Jurkat, Clone E6-1 (cell line): ENCODE data around the gene FANCC.

Source experiments
- DNase-seq: peaks from one replicate; pipeline ENCODE4 v3.0.0-alpha.2; 2011; ENCODE audit warnings: low read depth, low spot score
- H3K4me3 ChIP-seq: 2 replicates; pipeline ENCODE4 v1.5.1; 2011; ENCODE audit warnings: mild to moderate bottlenecking, low read length, control low read depth, moderate library complexity

Gene FANCC

DNA sequence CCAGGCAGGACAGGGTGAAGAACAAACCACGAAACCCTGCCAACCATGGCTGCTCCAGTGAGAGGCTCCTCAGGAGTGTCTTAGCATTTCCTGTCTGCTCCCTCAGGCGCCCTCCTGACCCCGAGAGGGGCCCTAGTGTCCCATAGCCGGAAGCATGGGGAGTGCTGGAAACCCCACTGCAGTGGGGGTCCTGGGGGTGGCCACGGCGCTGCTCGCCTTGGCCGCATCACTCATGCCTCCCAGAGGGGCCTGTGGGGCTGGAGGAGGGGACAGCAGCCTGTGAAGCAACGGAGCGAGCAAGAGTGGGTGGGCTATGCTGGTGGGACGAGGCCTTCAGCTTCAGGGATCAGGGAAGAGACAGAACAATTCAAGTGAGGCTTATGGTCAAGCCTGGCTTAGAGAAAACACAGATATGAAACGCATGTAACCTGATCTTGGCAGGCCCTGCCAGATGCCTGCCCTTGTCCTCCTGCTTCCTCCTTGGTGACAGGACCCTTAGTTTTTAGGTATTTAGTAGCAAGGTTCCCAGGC, 219.1 kb downstream of the FANCC start:
- H3K4me3 ChIP-seq = no peak overlapping the region
- no peak for DNase-seq

DNA sequence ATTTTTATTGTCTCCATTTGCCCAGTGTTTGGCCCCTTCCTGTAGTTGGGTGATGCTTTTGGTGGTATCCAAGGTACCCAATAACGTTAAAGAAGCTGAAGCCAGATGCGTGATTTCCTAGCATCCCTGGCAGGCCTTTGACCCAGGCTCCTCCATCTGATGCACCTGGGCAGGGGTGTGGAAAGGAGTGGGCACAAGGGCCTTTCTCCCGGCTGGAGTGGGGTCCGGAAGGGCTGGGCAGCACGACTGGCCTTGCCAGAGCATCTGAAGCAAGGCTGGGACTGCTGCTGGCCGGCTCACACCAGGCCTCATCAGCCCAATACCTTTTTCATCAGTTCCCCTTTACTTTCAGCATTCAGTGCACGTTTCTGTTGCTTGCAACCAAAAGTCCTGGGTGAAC, 220.2 kb downstream of the FANCC start:
- DNase-seq = no peak
- no peak overlapping the region for H3K4me3 ChIP-seq

DNA sequence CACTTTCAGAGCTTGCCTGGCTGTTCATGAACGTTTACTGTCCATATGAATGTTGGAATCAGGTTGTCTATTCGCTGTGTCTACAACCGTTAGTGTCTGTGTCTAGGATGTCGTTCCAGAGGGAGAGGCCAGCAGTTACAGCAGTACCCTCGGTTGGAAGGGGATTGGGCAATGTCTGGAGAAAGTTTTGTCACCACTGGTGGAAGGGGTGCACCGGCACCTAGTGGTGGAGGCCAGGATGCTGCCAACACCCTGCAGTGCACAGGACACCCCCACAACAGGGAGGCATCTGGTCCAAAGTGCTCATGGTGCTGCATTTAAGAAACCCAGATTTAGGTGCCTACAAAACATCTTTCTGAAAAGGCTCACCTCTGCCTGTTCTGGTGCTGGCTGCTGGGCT, 220.7 kb downstream of the FANCC start:
- no peak overlapping the region for H3K4me3 ChIP-seq
- no peak for DNase-seq

DNA sequence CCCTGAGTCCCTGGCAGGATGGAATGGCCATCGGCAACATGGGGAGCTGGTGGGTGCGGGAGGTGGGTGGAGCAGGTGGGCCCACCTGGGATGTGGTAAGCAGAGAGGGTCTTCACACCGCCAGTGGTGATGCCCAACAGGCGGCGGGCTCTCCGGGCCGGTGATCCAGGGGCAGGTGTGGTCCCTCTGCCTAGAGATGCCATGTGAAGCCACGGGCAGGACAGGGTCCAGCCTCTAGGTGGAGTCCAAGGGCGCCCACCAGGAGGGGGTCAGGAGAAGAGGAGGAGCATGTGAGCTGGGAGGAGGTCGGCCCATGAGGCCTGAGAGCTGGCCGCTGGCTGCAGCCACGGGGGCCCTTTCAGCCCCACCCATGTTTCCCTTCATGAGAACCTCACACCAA, 221.1 kb downstream of the FANCC start:
- no peak for DNase-seq

DNA sequence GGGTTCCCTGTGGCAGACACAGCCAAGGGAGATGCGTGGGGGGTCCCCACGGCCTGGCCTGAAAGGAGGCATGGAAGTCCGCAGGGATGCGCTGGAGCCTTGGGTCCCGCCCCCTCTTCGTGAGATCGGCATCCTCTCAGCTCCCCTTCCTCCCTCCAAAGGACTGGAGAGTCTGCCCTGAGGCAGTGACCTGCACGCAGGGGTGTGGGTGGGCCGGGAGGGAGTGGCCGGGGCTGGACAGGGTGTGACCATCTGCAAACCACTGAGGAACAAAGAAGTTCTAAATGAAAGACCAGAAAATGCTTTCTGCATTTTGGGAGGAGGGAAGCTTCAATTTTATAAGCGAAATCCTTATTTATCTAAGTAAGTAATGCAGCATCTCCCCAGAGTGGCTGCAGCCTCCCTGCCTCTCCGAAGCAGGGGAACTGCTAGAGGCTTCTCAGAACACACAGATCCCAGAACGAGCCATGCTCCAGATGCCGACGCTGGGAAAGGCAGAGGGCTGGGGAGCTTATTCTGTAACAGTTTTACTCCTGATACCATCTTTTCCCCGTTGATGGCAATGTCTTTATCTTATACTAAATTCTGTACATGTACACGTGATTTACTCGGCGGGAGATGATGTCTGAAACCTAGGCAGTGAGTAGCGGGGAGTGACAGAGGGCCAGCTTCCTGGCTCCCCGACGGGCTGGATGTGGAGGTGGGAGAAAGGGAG, 221.7 kb downstream of the FANCC start:
- H3K4me3 ChIP-seq = no peak overlapping the region
- no peak for DNase-seq

More for the DNA sequence above, 221.1 kb downstream of the FANCC start:
- no peak overlapping the region for H3K4me3 ChIP-seq

DNA sequence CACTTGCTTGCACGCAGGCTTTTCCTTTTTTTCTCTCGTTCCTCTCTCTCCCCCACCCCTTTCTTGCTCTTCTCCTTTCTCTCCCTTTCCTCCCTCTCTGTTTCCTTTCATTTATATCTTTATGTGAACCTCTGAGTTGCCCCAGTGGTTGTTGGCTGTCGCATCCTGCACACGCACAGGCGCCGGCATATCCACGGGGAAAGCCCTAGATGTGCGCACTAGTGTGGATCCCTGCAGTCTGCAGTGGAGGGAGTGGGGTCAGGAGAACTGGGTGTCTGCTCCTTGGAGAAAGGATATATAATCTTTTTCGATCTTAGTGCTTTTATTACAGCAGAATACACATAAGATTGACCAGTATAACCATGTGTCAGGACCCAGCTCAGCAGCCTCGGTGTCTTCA, 223.5 kb downstream of the FANCC start:
- no peak for DNase-seq
- H3K4me3 ChIP-seq = no peak overlapping the region

DNA sequence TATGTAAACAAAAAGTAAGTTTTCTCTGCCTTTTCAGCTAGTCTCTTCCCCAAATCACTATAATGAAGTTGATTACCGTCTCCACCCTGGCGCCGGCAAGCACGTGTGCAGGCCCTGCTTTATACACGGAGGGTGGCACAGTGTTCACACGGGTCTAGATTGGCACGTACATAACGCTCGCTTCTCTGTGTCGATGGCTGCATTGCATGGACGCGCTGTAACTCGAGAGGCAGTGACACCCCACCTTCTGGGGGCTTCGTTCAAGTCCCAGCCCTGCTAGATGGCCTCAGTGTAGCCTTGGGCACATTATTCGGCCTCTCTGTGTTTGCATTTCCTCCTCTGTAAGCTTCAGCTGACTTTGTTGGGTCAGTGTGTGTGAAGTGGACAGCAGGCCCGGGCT, 223.9 kb downstream of the FANCC start:
- no peak overlapping the region for H3K4me3 ChIP-seq
- DNase-seq = no peak

DNA sequence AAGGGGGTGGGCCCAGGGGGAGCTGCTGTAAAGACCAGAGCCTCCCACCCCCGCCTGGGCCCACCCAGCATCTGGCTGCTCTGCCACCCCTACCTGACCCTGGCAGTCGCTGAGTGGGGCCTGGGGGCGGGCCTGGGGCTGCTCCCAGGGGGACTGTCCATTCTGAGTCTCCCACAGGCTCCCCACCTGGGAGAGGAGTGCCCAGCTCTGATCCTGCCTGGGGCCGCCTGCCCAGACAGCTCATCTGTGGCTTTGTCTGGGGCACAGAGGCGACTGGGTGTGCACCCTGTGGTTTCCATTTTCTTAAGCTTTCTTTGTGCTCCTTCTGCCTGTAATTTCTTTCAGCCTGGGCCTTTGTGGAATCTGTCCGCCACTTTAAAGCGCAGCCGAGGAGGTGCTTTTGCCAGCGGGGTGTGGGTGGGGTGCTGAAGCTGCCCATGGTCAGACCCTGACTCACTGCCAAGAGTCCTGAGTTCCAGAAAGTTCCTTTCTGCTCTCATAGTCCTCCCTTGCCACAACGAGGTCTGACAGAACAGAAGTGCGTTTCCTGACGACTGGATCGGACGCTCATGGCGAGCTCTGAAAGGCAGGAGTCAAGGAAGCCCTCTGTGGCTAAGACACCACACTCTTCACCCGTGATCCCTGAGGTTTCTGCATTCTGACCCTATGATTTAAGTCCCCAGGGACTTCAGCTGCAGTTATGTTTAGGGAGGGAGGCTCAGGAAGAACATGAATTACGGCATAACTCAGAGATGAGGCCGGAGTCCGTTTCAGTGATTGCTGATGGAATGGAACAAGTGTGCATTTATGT, 225.0 kb downstream of the FANCC start:
- peak; percentile 17 for DNase-seq
- no peak overlapping the region for H3K4me3 ChIP-seq

DNA sequence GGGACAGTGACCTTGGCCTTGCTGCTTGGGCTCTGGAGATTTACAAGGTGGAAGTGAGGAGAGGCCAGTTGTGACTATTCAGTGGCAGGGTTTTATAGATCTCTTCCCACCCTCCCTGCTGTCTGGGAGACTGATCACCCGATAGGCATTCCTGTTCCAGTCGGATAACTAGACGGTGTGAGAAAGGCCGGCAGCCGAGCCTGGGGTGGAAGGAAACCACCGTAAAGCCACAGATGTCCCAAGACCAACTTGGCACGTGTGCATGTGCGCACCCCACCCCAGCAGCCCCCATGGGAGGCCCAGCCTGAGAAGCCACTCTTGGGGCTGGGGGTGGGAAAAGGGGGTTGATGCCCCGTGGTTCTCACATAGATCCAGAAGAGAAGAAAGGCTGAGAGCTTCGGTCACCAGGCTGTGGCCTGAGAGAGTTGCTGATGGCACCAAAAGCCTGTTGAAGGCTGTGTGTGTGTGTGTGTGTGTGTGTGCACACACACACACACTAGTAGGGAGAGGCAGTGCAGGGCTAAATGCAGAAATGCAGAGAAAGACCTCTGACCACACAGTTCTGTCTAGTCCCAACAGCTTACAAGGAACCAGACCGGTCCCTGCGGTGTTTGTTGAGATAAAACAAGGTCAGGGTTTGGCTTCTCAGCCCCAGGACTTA, 225.8 kb downstream of the FANCC start:
- DNase-seq = no peak
- H3K4me3 ChIP-seq = no peak overlapping the region

DNA sequence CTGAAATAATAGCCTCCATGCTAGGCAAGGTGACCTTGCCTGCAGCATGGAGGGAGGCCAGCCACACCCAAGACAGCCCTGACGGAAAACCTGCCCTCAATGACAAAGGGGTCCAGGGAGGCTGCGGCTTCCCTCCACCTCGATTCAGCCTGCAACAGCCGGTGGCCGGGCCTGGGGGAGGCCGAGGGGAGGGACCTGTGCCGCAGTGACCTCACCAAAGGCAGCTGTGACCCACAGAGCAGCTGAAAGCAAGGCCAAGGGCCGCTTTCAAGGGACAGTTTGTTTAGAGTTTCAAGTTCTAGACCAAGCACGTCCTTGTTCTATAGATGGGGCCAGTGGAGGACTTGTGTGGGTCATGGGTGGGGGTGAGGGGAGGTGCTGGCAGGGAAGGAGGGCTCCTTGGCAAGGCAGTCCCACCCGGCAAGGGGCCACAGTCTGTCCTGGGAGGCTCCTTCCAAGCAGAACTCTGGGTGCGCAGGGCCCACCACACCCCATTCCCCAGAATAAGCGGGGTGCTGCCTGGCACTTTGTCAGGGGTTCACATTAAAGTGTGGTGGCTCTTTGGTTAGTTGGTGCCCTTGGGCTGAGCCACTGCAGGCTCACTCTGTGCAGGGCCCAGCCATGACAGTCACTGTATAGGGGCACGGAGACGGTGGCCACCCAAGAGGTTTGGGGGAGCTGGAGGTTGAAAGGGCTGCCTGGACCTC, 226.5 kb downstream of the FANCC start:
- H3K4me3 ChIP-seq = no peak overlapping the region
- DNase-seq = no peak

DNA sequence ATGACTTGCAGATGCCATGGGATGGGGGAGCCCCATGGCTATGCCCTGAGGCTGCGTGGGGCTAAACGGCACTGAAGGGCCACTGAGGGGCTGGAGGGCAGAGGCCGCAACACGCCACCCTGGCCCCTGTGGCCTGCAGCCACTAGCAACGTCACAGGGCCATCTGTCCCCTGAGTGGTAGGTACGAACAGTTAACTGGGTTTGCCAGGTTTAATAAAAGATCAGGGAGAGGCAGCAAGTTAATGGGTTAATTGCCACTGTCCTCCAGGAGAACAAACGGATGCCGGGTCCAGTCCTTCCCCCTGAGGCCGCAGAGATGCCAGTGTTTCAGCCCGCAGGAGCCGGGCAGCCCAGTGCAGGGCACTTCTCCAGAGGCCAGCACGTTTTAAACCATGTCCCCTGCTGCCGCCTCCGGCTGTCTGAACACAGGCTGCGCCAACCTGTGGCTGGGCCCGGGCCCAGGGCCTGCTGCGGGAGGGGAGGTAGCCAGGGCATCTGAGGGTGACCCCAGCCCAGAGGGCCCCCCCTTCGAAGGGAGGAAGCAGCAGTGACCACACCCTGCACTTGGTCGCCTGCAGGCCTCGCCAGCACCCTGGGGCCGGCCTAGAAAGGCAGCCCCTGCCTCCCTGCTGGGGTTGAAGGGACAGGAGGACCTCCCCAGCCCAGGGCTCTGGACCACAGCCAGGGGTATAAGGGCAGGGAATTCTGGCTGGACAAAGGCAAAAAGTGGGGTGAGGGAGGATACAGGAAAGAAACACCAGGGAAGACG, 227.3 kb downstream of the FANCC start:
- DNase-seq = no peak
- no peak overlapping the region for H3K4me3 ChIP-seq

DNA sequence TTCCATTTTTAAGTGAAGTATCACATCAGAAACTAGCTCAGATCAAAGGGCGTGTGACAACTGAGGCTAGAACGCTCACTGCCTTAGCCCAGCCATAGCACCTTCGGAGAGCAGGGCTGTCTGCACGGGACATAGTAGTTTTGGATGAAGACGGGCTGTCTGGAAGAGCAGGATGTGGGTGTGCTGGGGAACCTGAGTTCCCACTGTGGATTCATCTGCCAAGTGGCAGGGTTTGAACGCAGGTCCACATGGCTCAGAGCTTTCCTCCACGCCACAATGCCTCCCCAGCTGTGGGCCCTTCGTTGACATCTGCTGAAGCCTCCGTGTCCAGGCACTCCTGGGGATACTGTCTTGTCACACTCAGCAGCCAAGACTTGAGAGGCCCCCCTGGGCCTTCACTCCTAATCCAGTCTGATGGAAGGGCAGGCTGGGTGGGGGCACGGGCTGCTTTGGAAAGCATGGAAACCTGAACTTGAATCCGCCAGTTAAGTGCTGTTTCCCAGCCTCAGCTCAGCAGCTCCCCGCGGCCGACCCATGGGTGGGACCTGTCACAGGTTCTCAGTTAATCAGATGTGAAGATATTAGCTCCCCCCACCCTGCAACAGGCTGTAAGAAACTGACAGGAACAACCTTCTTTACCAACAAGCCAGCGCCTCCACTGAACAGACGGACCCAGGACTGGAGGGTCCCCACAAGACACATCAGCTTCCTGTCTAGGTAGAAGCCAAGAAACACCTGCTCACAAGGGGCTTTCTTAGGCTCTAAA, 228.1 kb downstream of the FANCC start:
- DNase-seq = peak; percentile 70
- no peak overlapping the region for H3K4me3 ChIP-seq

DNA sequence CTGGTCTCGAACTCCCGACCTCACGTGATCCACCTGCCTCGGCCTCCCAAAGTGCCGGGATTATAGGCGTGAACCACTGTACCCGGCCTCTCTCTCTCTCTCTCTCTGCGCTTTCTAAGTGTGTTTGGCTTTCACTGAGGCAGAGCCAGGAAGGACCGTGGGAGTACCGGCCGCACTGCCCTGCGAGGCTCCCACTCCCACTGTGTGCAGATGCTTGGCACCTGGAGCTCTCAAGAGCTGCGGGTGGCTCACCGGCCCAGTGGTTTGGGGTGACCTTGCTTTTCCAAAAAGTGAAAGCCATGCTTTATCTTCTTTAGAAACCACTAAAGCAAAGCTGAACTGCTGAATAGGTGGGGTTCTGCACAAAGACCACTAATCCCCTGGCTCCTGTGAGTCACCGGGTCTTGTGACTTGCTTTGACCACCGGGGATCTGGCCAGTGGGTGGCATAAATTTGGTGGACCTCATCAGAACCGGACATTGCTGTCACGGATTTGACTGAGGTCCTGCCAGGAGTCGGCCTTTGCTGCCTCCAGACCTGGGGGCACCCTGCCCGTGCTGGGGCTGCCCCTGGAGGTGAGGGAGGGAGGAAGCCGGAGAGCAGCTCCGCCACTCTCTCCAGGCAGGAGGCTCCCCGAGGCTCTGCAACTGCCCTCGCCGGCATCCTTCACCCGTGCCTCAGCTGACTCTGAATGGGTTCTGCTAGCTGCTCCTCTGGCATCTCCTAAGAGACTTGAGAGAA, 228.9 kb downstream of the FANCC start:
- H3K4me3 ChIP-seq = no peak overlapping the region

DNA sequence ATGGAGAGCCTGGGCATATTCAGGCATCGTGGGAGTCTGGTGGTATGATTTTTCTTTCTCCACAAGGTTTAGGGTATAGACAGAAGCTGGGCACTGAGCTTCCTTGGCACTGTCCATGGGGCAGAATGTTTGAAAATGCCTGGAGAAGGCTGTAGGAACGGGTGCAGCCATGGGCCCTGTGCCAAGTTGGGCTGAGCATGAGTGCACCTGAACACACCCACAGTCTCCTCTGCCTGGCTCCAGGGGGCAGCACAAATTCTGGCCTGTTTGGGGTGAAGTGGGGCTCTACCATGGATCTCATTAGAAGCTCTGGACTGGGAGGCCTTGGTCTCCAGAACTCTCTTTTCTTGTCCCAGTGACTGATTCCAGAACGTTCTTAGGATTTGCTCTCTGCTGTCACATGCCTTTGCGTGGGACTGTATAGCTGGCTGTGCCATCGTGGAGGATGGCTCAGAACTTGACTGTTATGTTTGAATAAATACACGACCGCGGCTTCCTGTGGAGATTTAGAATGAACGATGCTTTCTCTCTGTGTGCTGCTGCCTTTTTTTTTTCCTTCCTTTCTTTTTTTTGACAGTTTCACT, 229.8 kb downstream of the FANCC start:
- H3K4me3 ChIP-seq = no peak overlapping the region
- DNase-seq = peak; percentile 21

More for the DNA sequence above, 228.9 kb downstream of the FANCC start:
- DNase-seq = no peak

DNA sequence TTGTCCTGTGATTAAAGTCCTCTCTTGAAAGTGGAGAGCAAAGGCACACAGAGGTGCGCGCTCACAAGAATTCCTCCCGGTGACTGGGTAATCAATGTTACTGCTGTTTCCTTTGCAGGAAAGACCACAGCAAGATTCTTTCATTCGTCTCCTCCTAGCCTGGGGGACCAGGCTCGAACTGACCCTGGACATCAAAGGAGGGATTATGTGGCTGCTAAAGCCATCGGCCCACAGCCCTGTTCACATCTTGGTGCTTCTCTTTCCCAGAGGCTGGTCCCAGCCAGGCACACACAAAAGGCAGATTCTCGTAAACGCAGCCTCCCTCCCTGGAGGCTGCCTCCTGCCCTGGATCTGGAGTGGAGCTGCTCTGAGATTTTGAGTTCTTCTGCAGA, 230.9 kb downstream of the FANCC start:
- no peak for DNase-seq

DNA sequence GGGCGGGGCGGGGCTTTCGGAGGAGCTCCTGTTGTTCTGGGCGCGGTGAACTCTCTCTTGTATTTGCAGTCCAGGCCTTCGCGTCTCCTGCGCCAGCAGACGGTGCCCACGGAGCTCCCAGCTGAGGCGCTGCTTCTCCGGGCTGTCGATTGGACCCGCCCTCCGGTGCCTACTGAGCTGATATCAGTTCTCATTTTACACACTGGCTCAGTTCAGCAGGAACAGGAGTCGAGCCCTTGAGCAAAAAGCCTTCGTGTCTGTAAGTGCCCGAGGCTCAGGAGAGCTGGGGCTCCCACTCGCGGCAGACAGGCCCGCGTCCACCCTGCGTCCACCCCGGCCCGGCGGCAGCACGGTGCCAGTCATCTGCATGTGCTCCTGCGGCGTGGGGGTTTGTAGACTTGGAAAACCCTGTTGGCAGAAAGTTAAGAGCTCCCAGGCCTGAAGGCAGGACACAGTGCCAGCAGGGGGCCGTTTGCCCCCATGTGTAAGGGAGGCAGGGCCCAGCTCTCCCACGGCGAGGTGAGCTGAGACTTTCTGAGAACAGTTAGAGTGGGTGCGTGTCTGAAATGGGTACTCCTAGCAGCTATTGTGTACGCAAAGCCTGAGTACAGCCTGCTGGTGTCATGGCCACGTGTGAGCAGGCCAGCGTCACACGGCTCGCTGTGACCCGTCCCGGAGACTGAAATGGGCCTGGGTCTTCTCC, 231.5 kb downstream of the FANCC start:
- DNase-seq = no peak
- H3K4me3 ChIP-seq = no peak overlapping the region

More for the DNA sequence above, 230.9 kb downstream of the FANCC start:
- H3K4me3 ChIP-seq = no peak overlapping the region
